ENCODE data around the gene CDH3. TPM values are rescaled to one million over a fixed set of nuclear protein-coding genes. Genes with fewer than 3 reads are reported as not detected.
A peak's percentile ranks its signal among the peaks of the same experiment; 100 is the strongest.

The CDH3 gene
- total RNA-seq, 1 donor = 2.2 TPM

GRCh38 chr16:68718590-68718989, 73.5 kb downstream of the CDH3 start:
- no peak for TF ChIP-seq CTCF (IDR thresholded peaks at IDR 0.05; ENCODE audit: insufficient read depth, low read depth, low read length)
- DNase-seq (ENCODE audit: low read depth) = peak; percentile 41
- no peak overlapping the region for H3K4me3 ChIP-seq (ENCODE audit: low read depth, low read length)

GRCh38 chr16:68719993-68720489, 74.9 kb downstream of the CDH3 start:
- no peak for DNase-seq (ENCODE audit: low read depth)
- H3K4me3 ChIP-seq (ENCODE audit: low read depth, low read length) = no peak overlapping the region
- TF ChIP-seq CTCF (IDR thresholded peaks at IDR 0.05; ENCODE audit: insufficient read depth, low read depth, low read length) = no peak

GRCh38 chr16:68722119-68723024, 77.3 kb downstream of the CDH3 start:
- H3K4me3 ChIP-seq (ENCODE audit: low read depth, low read length) = no peak overlapping the region
- DNase-seq (ENCODE audit: low read depth) = no peak
- no peak for TF ChIP-seq CTCF (IDR thresholded peaks at IDR 0.05; ENCODE audit: insufficient read depth, low read depth, low read length)

- no peak for DNase-seq (ENCODE audit: low read depth)
- TF ChIP-seq CTCF (IDR thresholded peaks at IDR 0.05; ENCODE audit: insufficient read depth, low read depth, low read length) = no peak
- no peak overlapping the region for H3K4me3 ChIP-seq (ENCODE audit: low read depth, low read length)
These were observed 79.7 kb downstream of the CDH3 start for GRCh38 chr16:68724797-68725196.

GRCh38 chr16:68728523-68728922, 83.4 kb downstream of the CDH3 start:
- DNase-seq (ENCODE audit: low read depth) = no peak
- TF ChIP-seq CTCF (IDR thresholded peaks at IDR 0.05; ENCODE audit: insufficient read depth, low read depth, low read length) = no peak
- no peak overlapping the region for H3K4me3 ChIP-seq (ENCODE audit: low read depth, low read length)

- H3K4me3 ChIP-seq (ENCODE audit: low read depth, low read length) = no peak overlapping the region
- no peak for DNase-seq (ENCODE audit: low read depth)
- no peak for TF ChIP-seq CTCF (IDR thresholded peaks at IDR 0.05; ENCODE audit: insufficient read depth, low read depth, low read length)
These were observed 86.5 kb downstream of the CDH3 start for GRCh38 chr16:68731637-68732036.

All from fibroblast of villous mesenchyme (primary cell).